Loucy (cell line): ENCODE results near the gene ROBO4.

Source experiments
- H2AFZ ChIP-seq: fragments of 200-600 bp; sonication (generic); 2 replicates; pipeline ENCODE4 v1.6.0; 2016; ENCODE audit warnings: antibody characterized with exemption, mild to moderate bottlenecking, low read length, moderate library complexity
- H3F3A ChIP-seq: fragments of 200-600 bp; 2 replicates; pipeline ENCODE4 v1.6.0; 2016; ENCODE audit warnings: antibody characterized with exemption, low read depth, mild to moderate bottlenecking
- H3K27me3 ChIP-seq: fragments of 200-600 bp; sonication (generic); 2 replicates; pipeline ENCODE4 v1.6.1; 2014; ENCODE audit warnings: low read length, mild to moderate bottlenecking; ENCODE audit not compliant: insufficient read depth, poor library complexity, severe bottlenecking
- H3K36me3 ChIP-seq: fragments of 200-600 bp; sonication (generic); 2 replicates; pipeline ENCODE4 v1.6.1; 2016; ENCODE audit warnings: low read length; ENCODE audit not compliant: insufficient read depth
- H3K4me1 ChIP-seq: fragments of 200-600 bp; sonication (generic); 2 replicates; pipeline ENCODE4 v1.5.1; 2014; ENCODE audit warnings: low read length, mild to moderate bottlenecking; ENCODE audit not compliant: insufficient read depth, poor library complexity, severe bottlenecking
- H3K4me2 ChIP-seq: fragments of 200-600 bp; sonication (generic); 2 replicates; pipeline ENCODE4 v1.6.0; 2014; ENCODE audit warnings: antibody characterized with exemption, low read length, low read depth, mild to moderate bottlenecking; ENCODE audit not compliant: poor library complexity, severe bottlenecking
- H3K4me3 ChIP-seq: fragments of 200-600 bp; sonication (generic); 2 replicates; pipeline ENCODE4 v1.5.1; 2014; ENCODE audit warnings: low read length, mild to moderate bottlenecking, mixed read lengths; ENCODE audit not compliant: poor library complexity, severe bottlenecking
- H3K79me2 ChIP-seq: fragments of 200-600 bp; sonication (generic); 2 replicates; pipeline ENCODE4 v1.6.1; 2014; ENCODE audit warnings: low read length; ENCODE audit not compliant: insufficient read depth
- H3K9ac ChIP-seq: fragments of 200-600 bp; sonication (generic); 2 replicates; pipeline ENCODE4 v1.6.0; 2014; ENCODE audit warnings: mild to moderate bottlenecking, low read depth, low read length, moderate library complexity; ENCODE audit not compliant: poor library complexity, severe bottlenecking
- H3K9me2 ChIP-seq: fragments of 200-600 bp; sonication (generic); replicated peaks from 2 replicates; pipeline ENCODE4 v1.6.1; 2016; ENCODE audit warnings: low read depth, low read length, mixed read lengths
- H3K9me3 ChIP-seq: fragments of 200-600 bp; sonication (generic); 2 replicates; pipeline ENCODE4 v1.6.1; 2014; ENCODE audit warnings: mild to moderate bottlenecking, antibody characterized with exemption, low read length, low read depth; ENCODE audit not compliant: insufficient read depth
- H4K20me1 ChIP-seq: fragments of 200-600 bp; sonication (generic); 2 replicates; pipeline ENCODE4 v1.6.0; 2014; ENCODE audit warnings: antibody characterized with exemption, low read length, mild to moderate bottlenecking; ENCODE audit not compliant: insufficient read depth, poor library complexity, severe bottlenecking
- CTCF ChIP-seq: fragments of 200-600 bp; sonication (generic); conservative IDR thresholded peaks from 2 replicates; pipeline ENCODE4 v1.5.1; 2014; ENCODE audit warnings: mild to moderate bottlenecking, antibody characterized with exemption, low read length
- EZH2phosphoT487 ChIP-seq: fragments of 200-600 bp; IDR thresholded peaks from 2 replicates; pipeline ENCODE4 v1.6.1; 2018; ENCODE audit warnings: antibody characterized with exemption, mild to moderate bottlenecking, moderate library complexity, borderline replicate concordance

ROBO4 gene

GRCh38 chr11:124898711-124899110 lies 1.0 kb upstream of the ROBO4 start:
- no peaks in the 10 kb centered on the region for H4K20me1 ChIP-seq
- H3K9me2 ChIP-seq = no peaks in the 10 kb centered on the region
- H3K4me2 ChIP-seq = no peak overlapping the region
- no peak overlapping the region for H3K9ac ChIP-seq
- H3K4me3 ChIP-seq = no peak overlapping the region
- no peak for TF ChIP-seq EZH2phosphoT487
- no peak for TF ChIP-seq CTCF
- no peak overlapping the region for H2AFZ ChIP-seq
- no peaks in the 10 kb centered on the region for H3K9me3 ChIP-seq
- H3K79me2 ChIP-seq = no peaks in the 10 kb centered on the region
- H3K27me3 ChIP-seq = peaks cover 16% of the 10 kb centered on the region
- no peaks in the 10 kb centered on the region for H3K36me3 ChIP-seq
- no peaks in the 10 kb centered on the region for H3F3A ChIP-seq
- no peaks in the 10 kb centered on the region for H3K4me1 ChIP-seq

- H3K4me3 ChIP-seq = no peak overlapping the region
- no peaks in the 10 kb centered on the region for H3F3A ChIP-seq
- no peaks in the 10 kb centered on the region for H3K4me1 ChIP-seq
- H3K9me2 ChIP-seq = no peaks in the 10 kb centered on the region
- no peaks in the 10 kb centered on the region for H3K79me2 ChIP-seq
- no peak overlapping the region for H2AFZ ChIP-seq
- no peak overlapping the region for H3K9ac ChIP-seq
- H3K36me3 ChIP-seq = no peaks in the 10 kb centered on the region
- no peaks in the 10 kb centered on the region for H3K9me3 ChIP-seq
- H3K4me2 ChIP-seq = no peak overlapping the region
- no peaks in the 10 kb centered on the region for H4K20me1 ChIP-seq
- TF ChIP-seq EZH2phosphoT487 = no peak
- no peak for TF ChIP-seq CTCF
- H3K27me3 ChIP-seq = peaks cover 16% of the 10 kb centered on the region
Measured at GRCh38 chr11:124898263-124898680, 607 bp upstream of the ROBO4 start.

GRCh38 chr11:124896821-124897391 lies 759 bp downstream of the ROBO4 start:
- Histone ChIP-seq H3K9ac (no peak overlapping the region), H4K20me1 (no peaks in the 10 kb centered on the region), H3K4me1 (no peaks in the 10 kb centered on the region), H3K4me3 (no peak overlapping the region), H3K27me3 (peaks cover 13% of the 10 kb centered on the region), H3K79me2 (no peaks in the 10 kb centered on the region), H3K9me2 (no peaks in the 10 kb centered on the region), H3K9me3 (no peaks in the 10 kb centered on the region), H3F3A (no peaks in the 10 kb centered on the region), H3K36me3 (no peaks in the 10 kb centered on the region), H3K4me2 (no peak overlapping the region), H2AFZ (no peak overlapping the region)
- no peak for TF ChIP-seq CTCF
- no peak for TF ChIP-seq EZH2phosphoT487
